ENCODE measurements around the gene FBLN2. TPM values are rescaled to one million over a fixed set of nuclear protein-coding genes. Genes with fewer than 3 reads are reported as not detected.
A peak's percentile ranks its signal among the peaks of the same experiment; 100 is the strongest.
"Not testable (repeated sequence)": the region's sequence is repeated elsewhere in the genome, so short reads cannot be mapped to it uniquely, and the experiment has no call there.

The FBLN2 gene
- 12.1 TPM for polyA plus RNA-seq (2013, experiment 1 of 2)
- polyA plus RNA-seq (2013, experiment 2 of 2), result 12.3 TPM

- Histone ChIP-seq H3K4ac (ENCODE audit: low read length) (peak within 1 kb of the TSS; percentile 80), H3K36me3 (replicated peaks in 1 of 2; ENCODE audit: control insufficient read depth in 2 of 2, insufficient read depth in 2 of 2, low read length in 2 of 2) (no peaks in the 10 kb centered on the region), H3K79me1 (ENCODE audit: low read depth, low read length) (peaks cover 4% of the 10 kb centered on the region), H3K18ac (ENCODE audit: low read length) (peak within 1 kb of the TSS; percentile 92), H4K8ac (ENCODE audit: low read depth, low read length) (peak within 1 kb of the TSS; percentile 94), H3K23ac (ENCODE audit: low read depth, low read length, poor library complexity) (peak within 1 kb of the TSS; percentile 50), H3K4me1 (ENCODE audit: control insufficient read depth in 2 of 2, insufficient read depth in 1 of 2, low read depth in 1 of 2, low read length in 2 of 2) (peaks cover 9 to 23% of the 10 kb centered on the region in 2 donors), H2AK5ac (ENCODE audit: low read depth, low read length) (peak within 1 kb of the TSS; percentile 90), H2BK15ac (ENCODE audit: low read length) (peak within 1 kb of the TSS; percentile 95), H2BK5ac (ENCODE audit: low read length) (peak within 1 kb of the TSS; percentile 72), H3K9me3 (replicated peaks in 1 of 2; ENCODE audit: control insufficient read depth in 2 of 2, insufficient read depth in 1 of 2, low read depth in 1 of 2, low read length in 2 of 2) (peaks cover 0 to 2% of the 10 kb centered on the region in 2 donors), H2AFZ (ENCODE audit: low read length) (no peak within 1 kb of the TSS), H3K4me3 (ENCODE audit: low read length in 2 of 2) (peak within 1 kb of the TSS in 1 of 2 donors; percentile 78), H3K27ac (replicated peaks; ENCODE audit: low read length) (no peak within 1 kb of the TSS), H3K4me2 (ENCODE audit: insufficient read depth, low read length, poor library complexity, severe bottlenecking) (peak within 1 kb of the TSS; percentile 67), H3K9ac (ENCODE audit: low read depth, low read length, poor library complexity) (peak within 1 kb of the TSS; percentile 79), H3K27me3 (ENCODE audit: control insufficient read depth in 3 of 3, insufficient read depth in 3 of 3, low read depth in 1 of 3, low read length in 3 of 3) (peaks cover 0 to 23% (median 23%) of the 10 kb centered on the region in 3 experiments), H2BK12ac (ENCODE audit: low read length) (peak within 1 kb of the TSS; percentile 63), H4K91ac (ENCODE audit: low read depth, low read length, poor library complexity) (no peak within 1 kb of the TSS), H3K14ac (ENCODE audit: low read length) (peak within 1 kb of the TSS; percentile 83), H2BK120ac (ENCODE audit: low read depth, low read length) (peak within 1 kb of the TSS; percentile 81)
- WGBS, 2 donors (ENCODE audit: extremely low coverage in 2 of 2, insufficient read length in 2 of 2, insufficient replicate concordance in 1 of 2), result no CpG with 5 or more reads among the region's 107 CpGs
- peak; percentile 71 for DNase-seq (ENCODE audit: low spot score)
Measured at GRCh38 chr3:13548696-13549622, at the start of gene FBLN2. Gene FBLN2, plus strand, starts transcription at chr3:13549125. Its CDS starts 21,231 bp downstream, at chr3:13570356.

GRCh38 chr3:13499246-13499645 is 49.7 kb upstream of the FBLN2 start:
- H3K79me1 ChIP-seq (ENCODE audit: low read depth, low read length); H2BK120ac ChIP-seq (ENCODE audit: low read depth, low read length); H3K9me3 ChIP-seq (replicated peaks in 1 of 2; ENCODE audit: control insufficient read depth in 2 of 2, insufficient read depth in 1 of 2, low read depth in 1 of 2, low read length in 2 of 2); H3K9ac ChIP-seq (ENCODE audit: low read depth, low read length, poor library complexity); H3K4ac ChIP-seq (ENCODE audit: low read length); H3K4me3 ChIP-seq (ENCODE audit: low read length in 2 of 2); H3K4me1 ChIP-seq (ENCODE audit: control insufficient read depth in 2 of 2, insufficient read depth in 1 of 2, low read depth in 1 of 2, low read length in 2 of 2); H2AFZ ChIP-seq (ENCODE audit: low read length); DNase-seq (ENCODE audit: low spot score); H4K91ac ChIP-seq (ENCODE audit: low read depth, low read length, poor library complexity); H2BK5ac ChIP-seq (ENCODE audit: low read length); H3K27ac ChIP-seq (replicated peaks; ENCODE audit: low read length); H2BK12ac ChIP-seq (ENCODE audit: low read length); H2BK15ac ChIP-seq (ENCODE audit: low read length); H3K27me3 ChIP-seq (ENCODE audit: control insufficient read depth in 3 of 3, insufficient read depth in 3 of 3, low read depth in 1 of 3, low read length in 3 of 3); H3K23ac ChIP-seq (ENCODE audit: low read depth, low read length, poor library complexity); H3K36me3 ChIP-seq (replicated peaks in 1 of 2; ENCODE audit: control insufficient read depth in 2 of 2, insufficient read depth in 2 of 2, low read length in 2 of 2); H3K14ac ChIP-seq (ENCODE audit: low read length); H3K4me2 ChIP-seq (ENCODE audit: insufficient read depth, low read length, poor library complexity, severe bottlenecking); H3K18ac ChIP-seq (ENCODE audit: low read length); H4K8ac ChIP-seq (ENCODE audit: low read depth, low read length): not testable (repeated sequence)
- WGBS, 2 donors (ENCODE audit: extremely low coverage in 2 of 2, insufficient read length in 2 of 2, insufficient replicate concordance in 1 of 2), result no CpG with 5 or more reads among the region's 11 CpGs
- peak overlapping the region; percentile 56 for H2AK5ac ChIP-seq (ENCODE audit: low read depth, low read length)

- peak; percentile 32 for DNase-seq (ENCODE audit: low spot score)
Measured at GRCh38 chr3:13500133-13500885, 48.6 kb upstream of the FBLN2 start.

More at GRCh38 chr3:13500133-13500885, 48.6 kb upstream of the FBLN2 start:
- H2BK120ac ChIP-seq (ENCODE audit: low read depth, low read length), result peak overlapping the region; percentile 48
- H3K9me3 ChIP-seq (replicated peaks in 1 of 2; ENCODE audit: control insufficient read depth in 2 of 2, insufficient read depth in 1 of 2, low read depth in 1 of 2, low read length in 2 of 2), result no peaks in the 10 kb centered on the region
- no peaks in the 10 kb centered on the region for H3K79me1 ChIP-seq (ENCODE audit: low read depth, low read length)
- peak overlapping the region; percentile 81 for H3K18ac ChIP-seq (ENCODE audit: low read length)
- peak overlapping the region; percentile 75 for H3K14ac ChIP-seq (ENCODE audit: low read length)
- peak overlapping the region; percentile 45 for H3K23ac ChIP-seq (ENCODE audit: low read depth, low read length, poor library complexity)
- H2BK15ac ChIP-seq (ENCODE audit: low read length), result peak overlapping the region; percentile 68
- peak overlapping the region; percentile 50 for H3K9ac ChIP-seq (ENCODE audit: low read depth, low read length, poor library complexity)
- WGBS, 2 donors (ENCODE audit: extremely low coverage in 2 of 2, insufficient read length in 2 of 2, insufficient replicate concordance in 1 of 2), result no CpG with 5 or more reads among the region's 15 CpGs
- H3K36me3 ChIP-seq (replicated peaks in 1 of 2; ENCODE audit: control insufficient read depth in 2 of 2, insufficient read depth in 2 of 2, low read length in 2 of 2), result peaks cover 0 to 2% of the 10 kb centered on the region in 2 donors
- no peak overlapping the region for H3K27ac ChIP-seq (replicated peaks; ENCODE audit: low read length)
- H4K91ac ChIP-seq (ENCODE audit: low read depth, low read length, poor library complexity), result no peak overlapping the region
- H2AK5ac ChIP-seq (ENCODE audit: low read depth, low read length), result peak overlapping the region; percentile 95
- no peak overlapping the region for H3K4ac ChIP-seq (ENCODE audit: low read length)
- H3K4me3 ChIP-seq (ENCODE audit: low read length in 2 of 2), result no peak overlapping the region
- peaks cover 14 to 16% of the 10 kb centered on the region in 2 donors for H3K4me1 ChIP-seq (ENCODE audit: control insufficient read depth in 2 of 2, insufficient read depth in 1 of 2, low read depth in 1 of 2, low read length in 2 of 2)
- no peak overlapping the region for H2AFZ ChIP-seq (ENCODE audit: low read length)
- H3K4me2 ChIP-seq (ENCODE audit: insufficient read depth, low read length, poor library complexity, severe bottlenecking), result no peak overlapping the region
- H4K8ac ChIP-seq (ENCODE audit: low read depth, low read length), result no peak overlapping the region
- H2BK5ac ChIP-seq (ENCODE audit: low read length), result peak overlapping the region; percentile 45
- H3K27me3 ChIP-seq (ENCODE audit: control insufficient read depth in 3 of 3, insufficient read depth in 3 of 3, low read depth in 1 of 3, low read length in 3 of 3), result peaks cover 0 to 1% (median 0%) of the 10 kb centered on the region in 3 experiments
- peak overlapping the region; percentile 67 for H2BK12ac ChIP-seq (ENCODE audit: low read length)

All from neuronal stem cell (in vitro differentiated cells).